NCI-H2196 (cell line): ENCODE results near the gene KRT80.
A peak's percentile ranks its signal among the peaks of the same experiment; 100 is the strongest.
"Not testable (repeated sequence)": the region's sequence is repeated elsewhere in the genome, so short reads cannot be mapped to it uniquely, and the experiment has no call there.

Experiments used
- DNase-seq: peaks from one replicate; lab custom pipeline; 2025; ENCODE audit not compliant: unreplicated experiment; lab: John Stamatoyannopoulos, UW

KRT80 gene

DNA sequence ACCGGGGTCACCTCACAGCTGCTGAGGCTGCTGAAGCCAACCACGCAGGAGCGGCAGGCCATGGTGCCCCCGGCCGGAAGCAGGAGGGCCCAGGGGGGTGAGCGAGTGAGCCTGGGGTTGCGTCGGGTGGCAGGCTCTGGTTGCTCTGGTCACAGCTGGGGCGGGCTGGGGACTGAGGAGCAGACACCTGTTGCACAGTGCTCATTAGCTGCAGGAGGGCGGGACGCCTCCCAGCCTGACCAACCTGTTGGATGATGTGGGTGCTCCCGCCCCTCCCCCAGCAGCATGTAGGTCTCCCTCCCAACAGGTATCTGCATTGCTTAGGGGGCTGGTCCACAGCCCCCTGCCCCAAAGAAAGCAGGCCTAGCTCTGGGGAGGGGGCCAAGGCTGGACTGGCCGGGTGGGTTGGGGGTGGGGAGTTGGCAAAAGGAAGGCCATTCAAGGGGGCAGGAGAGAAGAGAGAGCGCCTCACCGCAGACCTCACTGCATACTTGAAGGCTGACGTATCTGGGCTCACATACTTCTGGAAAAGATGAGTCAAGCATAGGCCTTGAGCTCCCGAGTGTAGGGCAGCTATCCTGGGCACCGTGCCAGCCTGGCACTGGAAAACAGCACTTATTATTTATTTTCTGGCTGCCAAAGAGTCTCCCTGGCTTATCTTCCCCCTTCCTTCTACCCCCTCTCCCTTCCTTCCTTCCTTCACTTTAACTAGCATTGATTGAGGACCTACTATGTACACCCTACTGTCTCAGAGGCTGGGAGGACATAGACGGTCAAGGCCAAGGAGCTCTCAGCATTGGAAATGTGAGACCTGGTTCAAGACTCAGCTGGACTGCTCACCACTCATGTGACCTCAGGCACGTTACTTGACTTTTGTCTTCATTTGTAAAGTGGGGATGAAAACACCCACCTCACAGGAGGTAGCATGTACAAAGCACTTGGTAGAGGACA, at the start of gene KRT80:
KRT80 (minus strand) TSS at position 174 of the 951 bp plus-strand sequence; CDS start at position 62, 112 bp downstream.
- peak; percentile 98 for DNase-seq

DNA sequence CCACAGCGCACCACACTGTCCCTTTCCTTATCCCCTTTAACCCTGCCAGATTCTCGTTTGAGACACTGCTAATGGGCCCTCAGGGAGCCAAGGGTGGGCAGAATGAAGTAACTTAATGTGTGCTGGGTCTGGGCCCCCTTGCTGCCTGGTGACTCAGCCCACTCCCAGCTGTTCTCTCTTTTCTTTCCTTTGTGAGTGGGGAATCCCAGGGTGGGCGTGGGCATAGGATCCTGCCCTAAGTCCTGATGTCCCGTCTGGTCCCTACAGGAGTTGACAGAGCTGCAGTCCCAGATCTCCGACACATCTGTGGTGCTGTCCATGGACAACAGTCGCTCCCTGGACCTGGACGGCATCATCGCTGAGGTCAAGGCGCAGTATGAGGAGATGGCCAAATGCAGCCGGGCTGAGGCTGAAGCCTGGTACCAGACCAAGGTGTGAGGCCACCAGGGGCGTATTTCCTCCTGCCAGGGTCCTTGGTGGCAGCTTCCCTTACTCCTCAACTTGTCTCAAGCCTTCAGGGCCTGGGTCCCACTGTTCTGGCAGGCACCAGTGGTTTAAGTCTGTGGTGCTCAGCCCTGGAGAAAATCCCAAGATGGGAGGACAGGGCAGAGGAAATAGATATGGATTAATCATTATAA, 49.5 kb upstream of the KRT80 start:
- no peak for DNase-seq

DNA sequence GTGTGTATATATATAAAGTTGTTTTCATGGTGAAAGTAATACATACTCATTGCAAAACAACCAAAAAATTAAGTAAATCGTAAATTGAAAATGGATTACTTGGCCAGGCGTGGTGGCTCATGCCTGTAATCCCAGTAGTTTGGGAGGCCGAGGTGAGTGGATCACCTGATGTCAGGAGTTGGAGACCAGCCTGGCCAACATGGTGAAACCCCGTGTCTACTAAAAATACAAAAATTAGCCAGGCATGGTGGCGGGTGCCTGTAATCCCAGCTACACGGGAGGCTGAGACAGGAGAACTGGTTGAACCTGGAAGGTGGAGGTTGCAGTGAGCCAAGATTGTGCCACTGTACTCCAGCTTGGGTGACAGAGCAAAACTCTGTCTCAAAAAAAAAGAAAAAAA, 48.4 kb upstream of the KRT80 start:
- not testable (repeated sequence) for DNase-seq

DNA sequence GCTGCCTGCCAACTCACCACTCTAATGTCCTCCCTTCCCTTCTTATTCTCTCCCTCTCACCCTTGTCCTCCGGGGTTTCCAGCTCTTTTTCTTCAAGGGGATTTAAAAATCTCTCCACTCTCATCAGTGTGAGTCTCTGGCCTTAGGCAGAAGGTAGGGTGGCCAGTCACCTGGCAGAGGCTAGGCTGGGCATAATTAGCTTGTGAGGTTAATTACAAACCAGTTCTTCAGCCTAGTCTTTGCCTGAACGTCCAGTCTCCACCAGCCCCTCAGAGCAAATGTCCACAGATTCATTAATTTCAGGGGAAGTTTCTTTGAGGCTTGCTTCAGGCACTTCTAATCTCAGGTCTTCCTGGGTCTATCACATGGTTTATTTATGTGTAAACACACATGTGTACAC, 48.0 kb upstream of the KRT80 start:
- no peak for DNase-seq

DNA sequence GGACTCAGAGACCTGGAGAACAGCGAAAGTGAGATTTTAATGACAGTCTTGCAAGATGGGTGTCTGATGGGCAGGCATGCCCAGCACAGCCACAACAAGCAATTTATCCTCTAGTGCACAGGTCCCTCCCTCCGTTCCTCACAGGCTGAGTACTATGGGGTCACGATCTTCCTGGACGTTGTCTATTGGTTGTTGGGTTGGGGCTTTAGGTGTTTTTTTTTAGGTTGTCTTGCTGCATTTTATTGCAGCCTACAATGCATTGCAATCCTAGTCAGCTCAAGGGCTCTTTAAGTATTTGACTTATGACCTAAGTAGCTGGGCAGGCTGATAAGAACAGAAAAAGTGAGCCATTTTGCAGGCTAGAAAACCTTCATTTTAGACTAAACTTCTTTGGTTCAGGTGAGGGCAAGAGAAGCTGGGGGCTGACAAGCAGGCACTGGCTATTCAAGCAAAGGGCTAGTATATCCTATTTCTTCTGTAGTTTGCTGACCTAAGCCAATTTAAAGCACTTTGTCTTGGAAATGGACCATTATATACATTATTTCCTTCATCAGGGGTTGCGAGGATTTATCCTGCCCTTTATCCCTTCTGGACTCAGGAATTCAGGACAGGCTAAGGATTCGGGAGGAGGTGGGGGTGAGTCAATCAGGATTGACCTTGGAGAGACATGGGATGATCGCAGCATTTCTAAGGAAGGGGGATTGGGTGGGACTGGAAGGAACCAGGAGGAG, 47.3 kb upstream of the KRT80 start:
- no peak for DNase-seq

DNA sequence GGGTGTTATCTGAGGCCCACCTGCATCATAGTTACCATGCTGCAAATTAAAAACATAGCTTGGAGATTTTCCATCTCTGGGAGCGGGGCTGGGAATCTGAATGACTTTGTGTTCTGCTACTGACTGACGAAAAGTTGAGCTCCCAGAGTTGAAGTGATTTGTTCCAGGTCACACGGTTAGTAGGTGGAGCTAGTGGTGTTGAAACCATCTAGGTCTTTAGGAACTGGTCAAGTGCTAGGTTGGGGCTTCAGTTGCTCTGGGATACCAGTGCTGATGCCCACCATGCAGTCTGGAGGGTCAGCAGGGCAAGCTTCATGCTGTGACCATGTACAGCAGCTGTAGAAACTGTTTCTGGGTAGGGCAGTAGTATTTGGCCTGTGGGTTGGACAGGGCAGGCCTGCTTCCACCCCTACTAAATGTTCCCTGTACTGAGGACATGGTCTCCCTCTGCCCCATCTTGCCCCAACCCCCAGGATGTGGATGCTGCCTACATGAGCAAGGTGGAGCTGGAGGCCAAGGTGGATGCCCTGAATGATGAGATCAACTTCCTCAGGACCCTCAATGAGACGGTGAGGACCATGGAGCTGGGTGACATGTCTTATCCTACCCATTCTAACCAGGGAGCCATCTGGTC, 46.5 kb upstream of the KRT80 start:
- no peak for DNase-seq

DNA sequence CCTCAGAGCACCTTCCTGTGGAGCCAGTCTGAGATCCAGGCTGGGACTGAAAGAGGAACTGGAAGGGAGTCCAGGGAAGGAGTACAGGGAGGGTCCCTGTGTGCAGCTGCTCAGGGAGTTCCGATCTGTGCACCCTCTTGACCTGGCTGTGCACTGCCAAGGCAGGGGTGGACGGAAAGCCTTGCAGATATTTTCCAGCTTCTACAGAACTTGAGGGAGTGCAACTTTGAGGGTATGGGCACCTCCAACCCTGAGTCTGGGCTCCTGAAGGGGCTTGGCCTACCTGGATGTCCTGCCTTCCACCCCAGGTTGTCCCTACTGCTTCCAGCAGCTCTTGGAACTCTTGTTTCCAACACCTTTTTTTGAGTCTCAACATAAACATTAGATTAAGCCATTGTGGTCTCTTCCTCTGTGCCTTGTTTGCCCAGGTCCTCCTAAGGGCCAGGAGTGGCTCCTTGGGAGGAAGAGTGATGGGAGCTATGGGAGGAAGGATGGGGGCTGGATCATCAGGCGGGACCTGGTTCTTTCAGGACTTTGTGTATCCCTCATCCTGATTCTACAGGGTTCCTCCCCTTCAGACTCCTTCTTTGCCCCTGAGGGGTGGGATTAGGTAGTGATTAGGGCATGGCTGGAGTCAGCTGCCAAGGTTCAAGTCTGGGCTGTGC, 44.7 kb upstream of the KRT80 start:
- no peak for DNase-seq

DNA sequence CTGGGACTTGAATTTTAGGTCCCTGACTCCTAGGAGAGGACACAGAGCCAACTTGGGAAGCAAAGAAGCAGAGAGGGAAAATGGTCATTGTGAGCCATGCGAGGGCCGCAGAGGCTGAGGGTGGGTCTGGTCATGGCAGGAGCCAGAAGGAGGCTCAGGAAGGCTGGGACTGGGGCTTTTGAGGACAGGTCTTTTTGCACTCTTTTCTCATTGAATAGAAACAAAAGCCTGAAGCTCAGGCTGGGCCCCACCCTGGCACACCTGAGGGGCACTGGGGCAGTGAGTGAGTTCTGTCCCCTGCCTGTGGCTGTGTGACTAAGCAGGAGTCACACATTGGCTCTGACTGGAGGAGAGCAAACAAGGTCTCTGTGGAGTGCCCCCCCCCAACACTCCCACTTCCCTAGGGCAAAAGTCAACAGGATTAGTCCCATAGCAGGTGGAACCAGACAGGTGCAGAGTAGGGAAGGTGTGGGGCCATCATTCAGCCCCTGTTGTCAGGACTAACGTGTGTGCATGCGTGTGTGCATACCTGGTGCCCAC, 44.1 kb upstream of the KRT80 start:
- DNase-seq, result peak; percentile 77

DNA sequence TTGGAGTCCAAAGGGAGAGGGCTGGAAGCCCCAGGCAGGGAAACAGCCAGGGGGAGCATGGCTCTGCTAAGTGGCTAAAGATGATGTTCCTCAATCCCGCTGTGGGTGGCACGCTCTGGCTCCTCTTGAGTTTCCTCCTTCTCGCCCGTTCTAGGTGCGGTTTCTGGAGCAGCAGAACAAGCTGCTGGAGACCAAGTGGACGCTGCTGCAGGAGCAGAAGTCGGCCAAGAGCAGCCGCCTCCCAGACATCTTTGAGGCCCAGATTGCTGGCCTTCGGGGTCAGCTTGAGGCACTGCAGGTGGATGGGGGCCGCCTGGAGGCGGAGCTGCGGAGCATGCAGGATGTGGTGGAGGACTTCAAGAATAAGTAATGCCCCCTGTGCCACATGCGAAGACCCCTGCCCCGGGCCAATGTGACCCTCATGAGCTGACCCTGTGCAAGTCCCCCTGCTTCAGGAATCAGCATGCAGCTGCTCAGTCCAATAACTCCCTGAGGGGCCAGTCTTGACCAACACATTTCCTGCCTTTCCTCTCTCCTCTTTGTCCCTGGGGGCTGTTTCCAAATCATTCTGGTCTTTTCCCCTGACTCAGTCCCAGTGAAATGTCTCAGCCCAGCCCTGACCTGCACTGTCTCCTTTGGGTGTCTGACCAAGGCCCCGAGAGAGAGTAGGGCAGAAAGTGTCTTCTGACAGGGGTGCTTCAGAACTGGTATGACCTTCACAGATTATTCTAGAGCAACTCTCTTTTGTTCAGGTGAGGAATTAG, 43.4 kb upstream of the KRT80 start:
- DNase-seq, result no peak

DNA sequence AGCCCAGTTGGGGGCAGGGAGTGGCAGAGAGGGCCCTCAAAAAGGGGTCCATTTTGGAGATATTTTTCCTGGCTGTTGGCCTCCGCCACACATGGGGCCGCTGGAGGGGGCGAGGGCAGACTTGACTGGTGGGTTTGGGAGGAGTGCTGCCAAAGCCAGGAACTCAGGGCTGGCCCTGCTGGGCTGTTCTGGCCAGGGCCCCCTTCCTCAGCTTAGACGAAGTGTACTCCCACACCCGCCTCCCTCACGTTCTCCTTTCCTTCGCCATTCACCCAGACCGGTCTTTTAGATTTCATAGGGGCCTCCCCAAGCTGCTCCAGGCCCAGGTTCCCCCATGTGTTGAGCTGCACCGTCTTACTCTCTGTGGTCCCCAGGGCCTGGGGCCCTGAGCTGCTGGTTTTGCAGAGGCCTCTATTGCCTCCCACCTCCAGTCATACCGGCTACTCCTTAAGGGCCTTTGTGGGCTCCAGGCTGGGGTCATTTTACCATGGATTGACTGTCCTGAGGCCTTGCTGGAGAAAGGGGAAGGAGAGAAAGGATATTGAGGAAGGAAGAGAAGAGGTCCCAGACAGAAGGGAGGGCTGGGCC, 42.5 kb upstream of the KRT80 start:
- DNase-seq, result no peak

DNA sequence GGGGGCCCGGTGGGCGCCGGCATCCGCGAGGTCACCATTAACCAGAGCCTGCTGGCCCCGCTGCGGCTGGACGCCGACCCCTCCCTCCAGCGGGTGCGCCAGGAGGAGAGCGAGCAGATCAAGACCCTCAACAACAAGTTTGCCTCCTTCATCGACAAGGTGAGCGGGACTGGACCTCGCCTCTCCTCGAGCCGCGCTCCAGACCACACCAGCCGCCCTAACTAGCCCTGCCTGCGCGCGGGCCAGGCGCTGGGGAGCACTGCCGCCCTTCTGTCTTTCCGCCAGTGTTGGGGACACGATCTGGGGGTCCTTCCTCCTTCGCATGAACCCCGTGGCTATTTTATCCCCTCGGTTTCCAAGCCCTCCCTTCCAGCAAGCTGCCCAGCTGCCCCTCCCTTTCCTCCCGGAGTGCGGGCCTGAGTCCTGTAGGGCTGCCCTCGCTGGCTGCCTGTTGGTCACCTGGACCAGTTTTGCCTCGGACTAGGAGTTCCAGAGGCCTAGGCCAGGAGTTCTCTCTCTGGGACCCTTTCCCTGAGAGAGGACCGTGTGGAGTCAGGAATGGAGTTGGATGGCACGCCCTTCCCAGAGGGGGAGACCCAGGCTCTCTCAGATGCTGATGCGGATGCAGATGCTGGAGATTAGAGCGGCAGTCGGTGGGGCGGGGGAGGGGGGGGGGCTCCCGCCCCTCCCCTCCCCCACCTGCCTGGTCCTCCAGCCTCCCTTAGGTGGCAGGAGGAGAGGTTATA, 41.8 kb upstream of the KRT80 start:
- DNase-seq, result no peak

DNA sequence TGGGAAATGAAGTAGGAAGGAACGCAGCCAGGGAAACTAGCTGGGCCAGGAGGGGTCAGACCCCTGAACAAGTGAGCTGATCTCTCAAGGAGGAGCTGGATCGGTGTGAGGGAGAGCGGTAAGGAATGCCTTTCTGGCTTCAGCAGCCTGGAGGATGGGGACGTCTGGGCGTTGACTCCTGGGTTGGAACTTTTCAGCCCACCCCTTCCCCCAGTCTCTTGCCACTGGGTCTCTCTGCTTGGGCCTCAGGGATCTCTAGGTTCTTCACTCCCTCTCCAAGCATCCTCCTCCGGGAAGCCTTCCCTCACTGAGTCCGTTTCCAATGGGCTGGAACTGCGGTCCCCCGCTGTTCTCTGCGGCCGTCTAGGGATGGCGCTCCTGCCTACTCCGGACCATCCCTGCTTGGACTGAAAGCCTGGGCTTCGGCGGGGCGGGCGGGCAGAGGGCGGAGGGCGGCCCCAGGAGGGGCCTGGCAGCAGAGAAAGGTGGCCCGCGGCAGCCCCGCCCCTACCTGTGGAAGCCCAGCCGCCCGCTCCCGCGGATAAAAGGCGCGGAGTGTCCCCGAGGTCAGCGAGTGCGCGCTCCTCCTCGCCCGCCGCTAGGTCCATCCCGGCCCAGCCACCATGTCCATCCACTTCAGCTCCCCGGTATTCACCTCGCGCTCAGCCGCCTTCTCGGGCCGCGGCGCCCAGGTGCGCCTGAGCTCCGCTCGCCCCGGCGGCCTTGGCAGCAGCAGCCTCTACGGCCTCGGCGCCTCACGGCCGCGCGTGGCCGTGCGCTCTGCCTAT, 41.1 kb upstream of the KRT80 start, which contains the start of gene KRT7:
KRT7 (plus strand) TSS at position 570 of the 788 bp plus-strand sequence; CDS start at position 624, 54 bp downstream.
- DNase-seq, result no peak

DNA sequence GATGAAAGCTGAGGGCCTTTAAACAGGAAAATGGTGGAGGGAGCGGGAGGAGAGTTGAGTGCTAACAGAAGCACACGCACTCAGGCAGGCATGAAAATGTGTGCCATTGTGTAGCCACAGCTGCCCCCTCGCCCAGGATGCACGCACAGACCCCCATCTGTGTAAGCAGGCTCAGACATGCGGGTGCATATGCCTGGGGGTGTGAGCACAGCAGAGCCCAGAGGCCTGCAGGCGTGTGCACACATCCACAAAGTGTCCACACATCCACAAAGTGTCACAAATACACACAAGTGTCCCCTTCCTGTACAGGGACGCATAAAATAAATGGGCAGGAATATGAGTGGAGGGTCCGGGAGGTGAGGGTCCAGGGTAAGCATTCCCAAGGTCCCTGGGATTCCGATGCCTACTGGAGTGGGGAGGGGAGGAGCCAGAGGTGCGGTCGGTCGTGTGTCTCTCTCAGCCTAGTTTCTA, 40.4 kb upstream of the KRT80 start:
- DNase-seq, result no peak

DNA sequence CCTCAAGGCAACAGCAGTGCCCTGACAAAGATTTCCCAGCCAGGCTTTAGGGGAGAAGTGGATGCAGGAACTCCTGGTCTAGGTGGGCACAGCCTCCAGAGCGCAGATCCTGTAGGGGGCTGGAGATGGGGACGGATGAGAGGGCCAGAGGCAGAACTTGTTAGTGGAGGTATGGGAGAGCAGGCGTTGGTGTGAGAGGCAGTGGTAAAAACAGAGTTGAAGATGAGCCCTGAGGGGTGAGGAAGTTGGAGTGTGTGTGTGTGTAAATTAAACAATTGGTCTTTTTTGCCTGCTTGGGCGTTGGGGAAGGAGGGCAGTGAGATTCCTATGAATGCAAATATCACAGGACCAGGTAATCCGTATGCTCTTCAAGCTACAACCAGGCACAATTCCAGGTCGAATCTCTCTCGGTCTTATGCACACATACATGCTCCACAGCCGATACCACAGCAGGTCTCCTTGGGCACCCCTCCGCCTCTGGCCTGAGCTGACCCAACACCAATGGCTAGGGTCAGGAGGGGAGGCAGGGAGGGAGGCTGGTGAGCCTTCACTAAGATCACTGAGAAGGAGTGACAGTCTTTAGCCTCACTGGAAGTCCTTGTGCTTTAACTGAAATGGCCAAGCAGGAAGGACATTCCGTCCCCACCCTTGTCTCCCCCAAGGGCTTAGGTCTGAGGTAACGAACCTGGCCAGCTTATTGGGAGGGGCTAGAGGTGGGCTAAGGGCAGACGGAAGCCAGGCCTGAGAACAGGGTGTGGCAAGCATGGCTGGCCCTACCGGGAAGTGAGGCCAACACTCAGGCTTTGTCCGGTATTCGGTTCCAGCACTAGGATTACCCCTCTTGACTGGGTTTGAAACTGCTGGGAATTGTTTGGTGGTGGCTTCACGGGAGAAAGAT, 39.7 kb upstream of the KRT80 start:
- no peak for DNase-seq

DNA sequence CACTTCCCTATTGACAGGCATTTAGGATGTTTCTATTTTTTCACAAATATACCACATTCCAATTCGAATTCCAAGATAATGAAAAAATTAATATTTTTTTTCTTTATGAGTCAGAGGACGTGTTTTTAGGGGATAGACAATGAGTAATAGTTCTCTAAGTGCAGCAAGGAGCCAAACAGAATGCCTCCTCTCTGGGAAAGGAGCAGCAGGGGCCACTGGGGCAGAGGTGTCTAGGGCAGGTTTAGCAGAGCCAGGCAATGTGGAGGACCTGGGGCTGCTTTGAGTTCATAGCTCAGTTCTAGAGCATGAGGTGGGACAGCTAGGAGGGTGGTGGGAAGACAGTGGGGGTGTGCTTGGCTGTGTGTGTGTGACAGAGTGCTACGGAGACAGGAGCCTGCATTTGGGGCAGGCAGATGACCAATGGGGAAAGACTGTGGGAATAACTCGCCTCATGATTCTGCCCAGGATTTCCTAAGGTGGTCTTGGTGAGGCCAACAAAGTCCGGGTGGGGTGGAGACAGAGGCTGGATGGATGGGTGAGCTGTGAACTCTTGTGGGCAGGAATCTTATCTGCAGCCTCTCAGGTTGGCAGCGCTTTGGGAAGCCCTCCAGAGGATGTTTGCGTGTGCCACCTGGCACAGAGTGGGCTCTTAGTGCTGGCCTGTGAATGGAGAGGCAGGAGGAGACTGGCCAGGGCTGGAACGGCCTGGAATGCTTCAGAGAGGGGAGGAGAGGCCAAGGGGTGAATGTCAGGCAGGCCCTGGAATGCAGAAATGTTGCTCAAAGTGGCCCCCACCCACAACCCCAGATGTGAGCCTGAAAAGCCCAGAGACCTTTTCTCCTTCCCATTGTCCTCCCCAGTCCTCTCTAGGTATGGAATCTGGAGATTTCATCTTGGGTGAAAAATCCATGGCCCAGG, 38.8 kb upstream of the KRT80 start:
- no peak for DNase-seq
